Mesothelial cell of epicardium (in vitro differentiated cells): ENCODE measurements around the gene GRM7. TPM values are rescaled to one million over a fixed set of nuclear protein-coding genes. Genes with fewer than 3 reads are reported as not detected.

Source experiments
- DNase-seq, 2 experiments: peaks; one replicate each; pipeline ENCODE4 v3.0.0; 2021; ENCODE audit warnings: low spot score in 2 of 2; ENCODE audit not compliant: unreplicated experiment in 2 of 2
- H3K27ac Mint-ChIP-seq: 2 replicates; pipeline ENCODE4 v1.8.0; 2021; ENCODE audit warnings: mixed read lengths
- H3K27me3 Mint-ChIP-seq: 2 replicates; pipeline ENCODE4 v1.8.0; 2021; ENCODE audit warnings: low read depth, mixed read lengths
- H3K36me3 Mint-ChIP-seq: 2 replicates; pipeline ENCODE4 v1.8.0; 2021; ENCODE audit warnings: mixed read lengths
- H3K4me1 Mint-ChIP-seq: 2 replicates; pipeline ENCODE4 v1.8.0; 2021; ENCODE audit warnings: mixed read lengths
- H3K4me3 Mint-ChIP-seq: 2 replicates; pipeline ENCODE4 v1.8.0; 2021; ENCODE audit warnings: mild to moderate bottlenecking, moderate library complexity, mixed read lengths
- H3K9me3 Mint-ChIP-seq: 2 replicates; pipeline ENCODE4 v1.8.0; 2021; ENCODE audit warnings: mixed read lengths
- total RNA-seq: library from RNA; stranded (reverse); gene quantifications from 3 replicates; pipeline ENCODE4 v1.2.1, GENCODE V29; 2021
- TF ChIP-seq, protein P1 (sequence below): fragments of 200-600 bp; sonication (generic); IDR thresholded peaks from one replicate; pipeline ENCODE4 v1.5.0; 2021; ENCODE audit warnings: antibody characterized with exemption; ENCODE audit not compliant: unreplicated experiment

Gene GRM7
- 0.33 to 0.69 TPM (median 0.50 TPM) in 3 replicates for total RNA-seq

DNA sequence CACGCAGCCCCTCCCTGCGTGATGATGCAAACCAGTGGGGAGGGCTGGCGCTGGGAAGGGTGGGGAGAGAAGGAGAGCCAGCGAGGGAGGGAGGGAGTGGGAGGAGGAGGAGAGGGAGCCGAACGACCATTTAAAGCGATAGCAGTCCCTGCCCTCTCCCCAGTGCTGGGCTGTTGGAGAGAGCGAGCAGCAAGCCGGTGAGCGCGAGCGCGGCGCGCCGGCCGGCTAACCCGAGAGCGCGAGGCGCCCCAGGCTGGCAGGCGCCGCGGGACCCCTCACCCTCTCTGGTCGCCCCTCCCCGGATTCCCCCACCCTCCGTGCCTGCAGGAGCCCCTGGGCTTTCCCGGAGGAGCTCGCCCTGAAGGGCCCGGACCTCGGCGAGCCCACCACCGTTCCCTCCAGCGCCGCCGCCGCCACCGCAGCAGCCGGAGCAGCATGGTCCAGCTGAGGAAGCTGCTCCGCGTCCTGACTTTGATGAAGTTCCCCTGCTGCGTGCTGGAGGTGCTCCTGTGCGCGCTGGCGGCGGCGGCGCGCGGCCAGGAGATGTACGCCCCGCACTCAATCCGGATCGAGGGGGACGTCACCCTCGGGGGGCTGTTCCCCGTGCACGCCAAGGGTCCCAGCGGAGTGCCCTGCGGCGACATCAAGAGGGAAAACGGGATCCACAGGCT lies at the start of gene GRM7:
Gene GRM7, plus strand, starts transcription at position 162 of the 671 bp plus-strand sequence.
- peak within 1 kb of the TSS; percentile 67 for H3K4me3 Mint-ChIP-seq
- peaks cover 18% of the 10 kb centered on the region for H3K4me1 Mint-ChIP-seq
- H3K27me3 Mint-ChIP-seq, result peaks cover 95% of the 10 kb centered on the region
- no peaks in the 10 kb centered on the region for H3K36me3 Mint-ChIP-seq
- no peaks in the 10 kb centered on the region for H3K9me3 Mint-ChIP-seq
- no peak within 1 kb of the TSS for H3K27ac Mint-ChIP-seq
- DNase-seq, result peak; percentile 22 to 51
- TF ChIP-seq, protein P1, sequence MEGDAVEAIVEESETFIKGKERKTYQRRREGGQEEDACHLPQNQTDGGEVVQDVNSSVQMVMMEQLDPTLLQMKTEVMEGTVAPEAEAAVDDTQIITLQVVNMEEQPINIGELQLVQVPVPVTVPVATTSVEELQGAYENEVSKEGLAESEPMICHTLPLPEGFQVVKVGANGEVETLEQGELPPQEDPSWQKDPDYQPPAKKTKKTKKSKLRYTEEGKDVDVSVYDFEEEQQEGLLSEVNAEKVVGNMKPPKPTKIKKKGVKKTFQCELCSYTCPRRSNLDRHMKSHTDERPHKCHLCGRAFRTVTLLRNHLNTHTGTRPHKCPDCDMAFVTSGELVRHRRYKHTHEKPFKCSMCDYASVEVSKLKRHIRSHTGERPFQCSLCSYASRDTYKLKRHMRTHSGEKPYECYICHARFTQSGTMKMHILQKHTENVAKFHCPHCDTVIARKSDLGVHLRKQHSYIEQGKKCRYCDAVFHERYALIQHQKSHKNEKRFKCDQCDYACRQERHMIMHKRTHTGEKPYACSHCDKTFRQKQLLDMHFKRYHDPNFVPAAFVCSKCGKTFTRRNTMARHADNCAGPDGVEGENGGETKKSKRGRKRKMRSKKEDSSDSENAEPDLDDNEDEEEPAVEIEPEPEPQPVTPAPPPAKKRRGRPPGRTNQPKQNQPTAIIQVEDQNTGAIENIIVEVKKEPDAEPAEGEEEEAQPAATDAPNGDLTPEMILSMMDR, result no peak

DNA sequence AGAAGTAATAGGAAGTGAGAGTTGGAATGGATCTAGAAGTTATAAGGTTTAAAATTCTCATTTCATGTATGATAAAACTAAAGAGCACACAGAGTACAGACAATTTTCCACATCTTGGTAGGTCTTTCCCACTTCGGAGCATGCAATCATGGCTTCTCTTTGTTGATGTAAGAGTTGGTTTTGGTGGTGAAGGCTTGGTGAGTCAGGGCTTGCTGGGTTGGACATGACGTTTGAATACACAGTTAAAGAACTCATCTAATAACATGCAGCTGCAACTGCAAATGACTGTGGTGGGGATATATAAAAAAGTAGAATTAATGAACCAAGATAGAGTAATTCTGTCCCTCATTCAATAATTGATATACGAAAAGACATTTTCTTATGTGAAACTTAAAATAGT lies 39.5 kb upstream of the GRM7 start:
- no peaks in the 10 kb centered on the region for H3K36me3 Mint-ChIP-seq
- H3K27ac Mint-ChIP-seq, result no peak overlapping the region
- TF ChIP-seq, protein P1, result no peak
- no peaks in the 10 kb centered on the region for H3K4me1 Mint-ChIP-seq
- H3K4me3 Mint-ChIP-seq, result no peak overlapping the region
- no peak for DNase-seq
- no peaks in the 10 kb centered on the region for H3K9me3 Mint-ChIP-seq
- H3K27me3 Mint-ChIP-seq, result peaks cover 19% of the 10 kb centered on the region

DNA sequence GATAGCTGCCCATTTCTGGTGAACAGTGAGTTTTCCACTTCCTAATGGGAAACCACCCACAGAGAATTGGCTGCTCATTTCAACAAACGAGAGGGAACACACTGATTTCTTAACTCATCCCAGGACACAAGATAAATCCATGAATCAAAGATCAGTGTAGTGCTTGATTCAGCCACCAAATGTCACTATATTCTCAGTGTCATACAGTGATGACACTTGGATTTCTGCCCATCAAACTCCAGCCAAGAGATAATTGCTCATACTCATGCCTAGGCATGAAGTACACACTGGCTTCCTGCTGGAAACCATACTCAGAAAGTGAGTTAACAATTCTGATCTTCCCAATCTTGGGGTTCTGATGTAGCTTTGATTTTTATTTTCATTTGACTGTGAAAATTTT lies 35.4 kb upstream of the GRM7 start:
- H3K27ac Mint-ChIP-seq, result no peak overlapping the region
- DNase-seq, result no peak
- TF ChIP-seq, protein P1, result no peak
- peaks cover 7% of the 10 kb centered on the region for H3K9me3 Mint-ChIP-seq
- no peak overlapping the region for H3K4me3 Mint-ChIP-seq
- peaks cover 8% of the 10 kb centered on the region for H3K27me3 Mint-ChIP-seq
- no peaks in the 10 kb centered on the region for H3K36me3 Mint-ChIP-seq
- no peaks in the 10 kb centered on the region for H3K4me1 Mint-ChIP-seq

DNA sequence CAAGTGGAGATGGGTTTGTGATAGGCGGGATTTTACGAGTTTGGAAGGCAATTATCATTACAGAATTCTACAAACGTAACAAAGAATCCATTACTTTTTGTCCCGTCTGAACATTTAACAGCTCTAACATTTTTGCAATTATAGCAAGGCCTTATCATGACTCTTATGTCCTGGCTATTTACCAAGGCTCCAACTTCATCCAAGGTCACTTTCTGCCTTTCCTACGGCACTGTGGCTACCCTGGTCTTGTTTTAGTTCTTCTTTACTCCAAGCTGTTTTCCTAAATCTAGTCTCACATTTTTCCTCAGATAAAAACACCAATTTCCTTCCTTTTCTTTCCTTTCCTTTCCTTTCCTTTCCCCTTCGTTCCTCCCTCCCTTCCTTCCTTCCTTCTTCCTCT lies 33.5 kb upstream of the GRM7 start:
- H3K4me1 Mint-ChIP-seq, result no peaks in the 10 kb centered on the region
- no peak overlapping the region for H3K4me3 Mint-ChIP-seq
- no peaks in the 10 kb centered on the region for H3K36me3 Mint-ChIP-seq
- no peak overlapping the region for H3K27ac Mint-ChIP-seq
- DNase-seq, result no peak
- TF ChIP-seq, protein P1, result no peak
- H3K9me3 Mint-ChIP-seq, result peaks cover 12% of the 10 kb centered on the region
- H3K27me3 Mint-ChIP-seq, result no peaks in the 10 kb centered on the region

DNA sequence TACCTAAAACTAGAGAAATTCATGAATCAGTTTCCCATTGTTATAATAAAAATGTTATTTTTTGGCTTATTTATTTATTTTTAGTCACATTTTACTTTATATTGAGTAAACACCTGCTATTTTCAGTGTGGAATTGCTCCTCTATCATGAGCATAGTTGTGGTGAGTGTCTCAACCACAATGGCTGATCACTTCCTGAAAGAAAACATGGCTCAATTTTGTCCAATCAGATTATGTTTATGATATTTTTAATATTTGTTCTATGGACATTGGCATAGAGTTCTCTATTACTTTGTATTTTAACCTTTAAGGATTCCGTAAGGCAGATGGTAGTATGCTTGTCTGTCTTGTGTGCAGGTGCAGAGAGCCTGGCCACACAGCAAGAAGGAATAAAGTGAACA lies 16.2 kb upstream of the GRM7 start:
- no peaks in the 10 kb centered on the region for H3K4me1 Mint-ChIP-seq

More for the DNA sequence above, 16.2 kb upstream of the GRM7 start:
- Mint-ChIP-seq H3K36me3 (no peaks in the 10 kb centered on the region), H3K27ac (no peak overlapping the region), H3K27me3 (peaks cover 6% of the 10 kb centered on the region), H3K4me3 (no peak overlapping the region), H3K9me3 (peaks cover 6% of the 10 kb centered on the region)
- TF ChIP-seq, protein P1, result no peak
- DNase-seq, result no peak
